Mononuclear cell (primary cell): ENCODE results near the gene EOMES. TPM values are rescaled to one million over a fixed set of nuclear protein-coding genes. Genes with fewer than 3 reads are reported as not detected.

Experiments used
- H3K27me3 ChIP-seq: 2 replicates; pipeline ENCODE4 v1.6.0; 2011; ENCODE audit warnings: low read length, control low read depth; ENCODE audit not compliant: insufficient read depth
- H3K4me1 ChIP-seq: 2 replicates; pipeline ENCODE4 v1.5.1; 2011; ENCODE audit warnings: mild to moderate bottlenecking, low read length, control low read depth; ENCODE audit not compliant: insufficient read depth
- H3K4me3 ChIP-seq: 2 replicates; pipeline ENCODE4 v1.5.1; 2011; ENCODE audit warnings: mild to moderate bottlenecking, low read length, moderate library complexity
- H3K9me3 ChIP-seq: 2 replicates; pipeline ENCODE4 v1.5.1; 2011; ENCODE audit warnings: low read depth, mild to moderate bottlenecking, control low read depth, low read length
- total RNA-seq: library from RNA; depleted of rRNA; stranded (reverse); fragments of >200 nt; gene quantifications from one replicate; pipeline ENCODE4 v1.2.3, GENCODE V29; 2012

Gene EOMES
- total RNA-seq, 1 donor: 3.4 TPM

DNA sequence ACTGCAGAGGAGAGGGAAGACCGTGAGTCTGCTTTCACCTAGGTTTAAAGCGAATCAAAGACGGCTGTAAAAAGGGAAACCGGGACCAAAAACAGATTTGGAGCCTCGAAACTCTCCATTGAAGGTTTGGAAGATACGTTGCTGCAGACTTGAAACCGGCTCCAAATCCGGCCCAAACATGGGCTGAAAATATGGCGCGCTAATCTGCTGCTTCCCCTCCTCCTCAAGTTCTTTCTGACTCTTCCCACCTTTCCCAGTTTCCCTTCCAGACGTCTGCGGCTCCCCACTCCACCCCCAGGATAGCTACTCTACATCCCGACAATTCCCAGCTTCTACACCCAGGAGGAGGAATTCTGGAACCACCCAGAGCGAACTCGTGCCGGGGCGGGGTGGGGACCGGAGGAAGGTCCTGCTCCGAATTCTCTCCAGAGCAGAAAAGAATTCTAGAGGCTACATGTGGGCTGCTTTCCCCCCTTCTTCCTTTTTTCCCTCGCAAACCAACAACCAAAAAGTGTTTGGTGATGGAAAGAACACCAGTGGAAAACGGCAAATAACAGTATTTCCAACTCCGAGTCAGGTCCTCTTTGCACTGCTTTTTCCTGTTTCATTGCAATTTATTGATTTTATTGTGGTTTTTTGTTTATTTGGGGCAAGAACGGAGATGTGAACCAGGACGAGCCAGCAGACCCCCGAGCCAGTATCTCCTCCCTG is 8.5 kb downstream of the EOMES start:
- H3K4me1 ChIP-seq: peaks cover 35% of the 10 kb centered on the region
- peaks cover 85% of the 10 kb centered on the region for H3K27me3 ChIP-seq
- H3K9me3 ChIP-seq: no peaks in the 10 kb centered on the region
- peak overlapping the region; percentile 52 for H3K4me3 ChIP-seq

- Histone ChIP-seq H3K27me3 (peaks cover 83% of the 10 kb centered on the region), H3K4me3 (peak overlapping the region; percentile 52), H3K9me3 (no peaks in the 10 kb centered on the region), H3K4me1 (peaks cover 35% of the 10 kb centered on the region)
These were observed 9.1 kb downstream of the EOMES start for GRCh38 chr3:27713078-27713423.

GRCh38 chr3:27712136-27713077 is 9.7 kb downstream of the EOMES start:
- H3K4me3 ChIP-seq: peak overlapping the region; percentile 52
- peaks cover 35% of the 10 kb centered on the region for H3K4me1 ChIP-seq
- peaks cover 79% of the 10 kb centered on the region for H3K27me3 ChIP-seq

GRCh38 chr3:27708250-27708649 is 13.9 kb downstream of the EOMES start:
- Histone ChIP-seq H3K4me1 (peaks cover 14% of the 10 kb centered on the region), H3K27me3 (peaks cover 40% of the 10 kb centered on the region), H3K9me3 (no peaks in the 10 kb centered on the region), H3K4me3 (no peak overlapping the region)

More at GRCh38 chr3:27712136-27713077, 9.7 kb downstream of the EOMES start:
- H3K9me3 ChIP-seq: no peaks in the 10 kb centered on the region

DNA sequence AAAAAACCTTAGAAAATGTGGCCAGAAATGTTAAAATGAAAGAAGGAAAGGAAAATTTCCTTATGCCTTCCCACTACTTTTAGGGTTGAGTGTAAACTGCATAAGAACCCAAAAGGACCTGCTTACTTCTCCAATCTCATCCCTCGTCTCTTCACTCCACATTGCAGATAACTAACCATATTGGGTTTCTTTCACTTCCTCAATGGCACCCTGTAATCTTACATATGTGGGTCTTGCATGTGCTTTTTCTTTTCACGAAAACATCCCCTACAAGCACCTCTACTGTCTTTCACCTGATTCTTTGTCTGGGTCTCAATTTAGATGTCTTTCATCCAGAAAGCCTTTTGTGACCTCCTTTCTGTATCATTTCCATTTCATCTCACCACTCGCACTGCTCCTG is 23.1 kb downstream of the EOMES start:
- Histone ChIP-seq H3K27me3 (no peaks in the 10 kb centered on the region), H3K4me3 (no peak overlapping the region), H3K4me1 (no peaks in the 10 kb centered on the region), H3K9me3 (no peaks in the 10 kb centered on the region)

GRCh38 chr3:27696906-27697305 is 25.2 kb downstream of the EOMES start:
- Histone ChIP-seq H3K4me1 (no peaks in the 10 kb centered on the region), H3K4me3 (no peak overlapping the region), H3K9me3 (no peaks in the 10 kb centered on the region), H3K27me3 (no peaks in the 10 kb centered on the region)

DNA sequence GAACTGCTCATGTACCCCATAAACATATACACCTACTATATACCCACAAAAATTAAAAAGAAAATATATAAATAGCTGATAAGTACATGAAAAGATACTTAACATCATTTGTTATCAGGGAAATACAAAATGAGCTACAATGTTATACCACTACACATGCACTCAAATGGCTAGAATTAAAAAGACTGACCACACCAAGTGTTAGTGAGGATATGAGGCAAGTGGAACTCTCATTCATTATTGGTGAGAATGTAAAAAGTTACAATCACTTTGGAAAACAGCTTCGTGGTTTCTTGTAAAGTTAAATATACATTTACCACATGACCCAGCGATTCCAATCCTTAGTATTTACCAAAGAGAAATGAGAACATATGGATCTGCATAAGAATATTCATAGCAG is 26.5 kb downstream of the EOMES start:
- Histone ChIP-seq H3K4me3 (no peak overlapping the region), H3K27me3 (peaks cover 3% of the 10 kb centered on the region), H3K9me3 (peaks cover 10% of the 10 kb centered on the region), H3K4me1 (no peaks in the 10 kb centered on the region)

- Histone ChIP-seq H3K4me3 (no peak overlapping the region), H3K4me1 (no peaks in the 10 kb centered on the region)
These were observed 34.1 kb downstream of the EOMES start for GRCh38 chr3:27688053-27688452.

DNA sequence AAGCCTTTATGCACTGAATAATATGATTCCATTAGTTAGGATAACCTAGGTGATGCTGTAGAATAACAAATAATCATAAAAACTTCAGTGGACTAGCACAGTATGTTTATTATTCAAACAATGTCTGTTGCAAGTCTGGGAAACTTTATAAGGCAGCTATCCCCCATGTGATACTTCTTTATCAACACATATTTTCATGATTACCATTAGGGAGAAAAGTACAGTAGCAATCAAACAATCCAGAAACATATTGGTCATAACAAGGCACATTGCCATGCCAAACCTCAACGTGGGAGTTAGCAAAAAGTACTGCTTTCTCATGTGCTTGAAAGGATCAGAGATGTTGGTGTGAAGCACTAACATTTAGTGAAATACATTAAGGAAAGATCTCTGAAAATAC is 35.5 kb downstream of the EOMES start:
- no peaks in the 10 kb centered on the region for H3K4me1 ChIP-seq
- H3K4me3 ChIP-seq: no peak overlapping the region
- H3K9me3 ChIP-seq: peaks cover 16% of the 10 kb centered on the region
- H3K27me3 ChIP-seq: peaks cover 3% of the 10 kb centered on the region

More at GRCh38 chr3:27688053-27688452, 34.1 kb downstream of the EOMES start:
- H3K9me3 ChIP-seq: peaks cover 16% of the 10 kb centered on the region
- H3K27me3 ChIP-seq: peaks cover 3% of the 10 kb centered on the region

DNA sequence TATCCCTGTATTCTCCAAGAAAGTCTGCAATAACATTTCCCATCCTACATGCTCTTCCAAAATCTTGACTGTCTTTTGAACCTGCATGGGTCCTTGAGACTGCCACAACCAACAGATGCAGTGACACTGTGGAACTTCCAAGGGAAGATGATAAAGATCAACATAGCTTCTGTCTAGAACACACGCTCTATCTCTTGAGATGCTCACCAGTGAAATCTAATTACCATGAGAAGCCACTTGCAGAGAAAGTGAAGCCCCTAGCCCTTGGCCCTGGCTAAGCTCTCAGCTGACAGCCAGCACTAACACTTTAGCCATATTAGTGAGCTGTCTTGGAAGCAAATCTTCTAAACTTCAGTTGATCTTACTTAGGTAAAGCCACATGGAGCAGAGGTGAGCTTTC is 36.6 kb downstream of the EOMES start:
- Histone ChIP-seq H3K9me3 (peaks cover 4% of the 10 kb centered on the region), H3K27me3 (no peaks in the 10 kb centered on the region), H3K4me3 (no peak overlapping the region), H3K4me1 (peaks cover 7% of the 10 kb centered on the region)

DNA sequence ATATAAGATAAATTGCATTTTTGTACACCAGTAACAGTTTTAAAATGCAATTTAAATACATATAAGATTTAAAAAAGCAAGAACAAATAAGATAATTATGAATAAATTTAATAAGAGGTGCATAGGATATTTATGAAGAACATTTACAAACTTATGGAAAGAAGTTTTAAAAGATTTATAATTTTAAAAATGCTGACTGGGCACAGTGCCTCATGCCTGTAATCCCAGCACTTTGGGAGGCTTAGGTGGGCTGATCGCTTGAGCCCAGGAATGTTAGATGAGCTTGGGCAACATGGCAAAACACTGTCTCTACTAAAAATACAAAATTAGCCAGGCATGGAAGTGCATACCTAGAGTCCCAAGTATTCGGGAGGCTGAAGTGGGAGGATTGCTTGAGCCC is 37.8 kb downstream of the EOMES start:
- H3K4me1 ChIP-seq: peaks cover 7% of the 10 kb centered on the region
- no peaks in the 10 kb centered on the region for H3K9me3 ChIP-seq
- no peak overlapping the region for H3K4me3 ChIP-seq
- H3K27me3 ChIP-seq: no peaks in the 10 kb centered on the region

DNA sequence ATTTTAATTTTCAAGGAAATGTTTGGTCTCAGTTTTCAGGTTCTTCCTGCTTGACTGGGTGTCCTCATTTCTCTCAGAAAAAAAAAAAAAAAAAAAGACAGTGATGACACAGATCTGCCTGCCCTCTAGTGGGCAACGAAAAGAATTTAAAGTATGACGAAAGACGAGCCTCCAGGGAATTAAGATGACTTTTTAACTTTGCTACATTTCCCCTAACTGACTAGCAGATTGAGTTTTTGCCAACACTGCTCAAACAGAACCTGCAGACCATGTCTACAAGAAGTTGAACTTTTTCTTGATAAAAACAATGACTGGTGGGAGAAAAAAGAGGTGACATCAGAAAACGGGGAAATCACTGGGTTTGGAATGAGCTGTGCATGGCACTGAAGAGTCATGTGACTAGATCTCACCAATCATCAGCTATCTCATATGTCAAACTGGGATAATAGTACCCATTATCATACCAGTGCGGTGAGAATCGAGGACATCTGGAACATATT is 40.8 kb downstream of the EOMES start:
- H3K27me3 ChIP-seq: no peaks in the 10 kb centered on the region
- H3K4me1 ChIP-seq: peaks cover 7% of the 10 kb centered on the region
- H3K4me3 ChIP-seq: no peak overlapping the region
- H3K9me3 ChIP-seq: no peaks in the 10 kb centered on the region

- Histone ChIP-seq H3K9me3 (no peaks in the 10 kb centered on the region), H3K27me3 (no peaks in the 10 kb centered on the region), H3K4me1 (peaks cover 7% of the 10 kb centered on the region), H3K4me3 (no peak overlapping the region)
These were observed 41.4 kb downstream of the EOMES start for GRCh38 chr3:27680517-27681246.

DNA sequence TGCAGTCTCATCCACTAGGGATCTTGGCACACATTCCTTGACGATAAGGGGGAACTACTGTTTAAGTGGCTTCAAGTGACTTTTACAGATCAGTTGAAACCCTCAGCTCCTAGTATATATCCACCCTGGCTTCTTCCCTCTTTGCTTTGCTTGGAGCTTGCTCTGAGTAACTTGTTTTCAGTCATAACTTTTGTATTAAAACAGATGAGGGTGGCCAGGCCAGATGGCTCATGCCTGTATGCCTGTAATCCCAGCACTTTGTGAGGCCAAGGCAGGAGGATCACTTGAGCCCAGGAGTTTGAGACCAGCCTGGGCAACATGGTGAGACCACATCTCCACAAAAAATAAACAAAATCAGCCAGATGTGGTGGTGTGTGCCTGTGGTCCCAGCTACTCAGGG is 42.4 kb downstream of the EOMES start:
- Histone ChIP-seq H3K4me3 (no peak overlapping the region), H3K4me1 (peaks cover 7% of the 10 kb centered on the region), H3K9me3 (no peaks in the 10 kb centered on the region), H3K27me3 (no peaks in the 10 kb centered on the region)

GRCh38 chr3:27678234-27678633 is 43.9 kb downstream of the EOMES start:
- peaks cover 7% of the 10 kb centered on the region for H3K4me1 ChIP-seq
- H3K4me3 ChIP-seq: no peak overlapping the region
- no peaks in the 10 kb centered on the region for H3K27me3 ChIP-seq
- no peaks in the 10 kb centered on the region for H3K9me3 ChIP-seq
